Thyroid gland (tissue), 4 donors: ENCODE results near the gene ABCF1.

Experiments
- CTCF ChIP-seq, 6 experiments: fragments of 200-600 bp in 3 of 6; fragments of 450-650 bp in 3 of 6; sonication (generic) in 3 of 6; IDR thresholded peaks; one replicate each; pipeline ENCODE4 v1.5.1; 2016 to 2019; ENCODE audit warnings: antibody characterized with exemption in 6 of 6, mild to moderate bottlenecking in 2 of 6, inconsistent platforms in 1 of 6, moderate library complexity in 1 of 6
- POLR2A ChIP-seq, 2 donors: fragments of 450-650 bp; IDR thresholded peaks; one replicate each; pipeline ENCODE4 v1.6.1; 2017; ENCODE audit warnings: antibody characterized with exemption in 2 of 2, mild to moderate bottlenecking in 2 of 2, moderate library complexity in 1 of 2

GRCh38 chr6:30543821-30544220 is 27.4 kb upstream of the ABCF1 start:
- TF ChIP-seq CTCF (IDR thresholded peaks at IDR 0.05) (no peak), POLR2A (IDR thresholded peaks at IDR 0.05) (no peak)
